HepG2 (cell line): ENCODE measurements around the gene PXMP2. TPM values are rescaled to one million over a fixed set of nuclear protein-coding genes. Genes with fewer than 3 reads are reported as not detected.

Source experiments
- CBX2 ChIP-seq, 2 experiments: fragments of 200-600 bp in 1 of 2; sonication (generic); formaldehyde crosslinking in 1 of 2; IDR thresholded peaks; 2 replicates each; pipeline versions ENCODE4 v1.7.0 to v1.8.1; 2018 to 2022; ENCODE audit warnings: low read depth in 2 of 2, low read length in 1 of 2, mild to moderate bottlenecking in 1 of 2, missing genetic modification reagents in 1 of 2
- CENPBD1 ChIP-seq: sonication (generic); formaldehyde crosslinking; IDR thresholded peaks from 2 replicates; pipeline ENCODE4 v1.8.0; 2022; ENCODE audit warnings: missing genetic modification reagents, low read depth, mild to moderate bottlenecking, borderline replicate concordance
- CENPX ChIP-seq: sonication (generic); formaldehyde crosslinking; IDR thresholded peaks from 2 replicates; pipeline ENCODE4 v1.9.0; 2021; ENCODE audit warnings: mild to moderate bottlenecking, missing genetic modification reagents, moderate library complexity
- FOXA1 ChIP-seq, 2 experiments: fragments of 450-650 bp in 1 of 2; sonication (generic) in 1 of 2; formaldehyde crosslinking in 1 of 2; IDR thresholded peaks; 2 replicates each; pipeline versions ENCODE4 v1.4.0 to v1.6.1; 2016 to 2020; ENCODE audit warnings: missing genetic modification reagents in 1 of 2
- JDP2 ChIP-seq: sonication (generic); formaldehyde crosslinking; IDR thresholded peaks from 2 replicates; pipeline ENCODE4 v1.8.1; 2022; ENCODE audit warnings: missing genetic modification reagents, borderline replicate concordance
- NPAS2 ChIP-seq: sonication (generic); formaldehyde crosslinking; IDR thresholded peaks from 2 replicates; pipeline ENCODE4 v1.8.0; 2022; ENCODE audit warnings: mild to moderate bottlenecking, missing genetic modification reagents, borderline replicate concordance
- POLR2A ChIP-seq, 2 experiments: IDR thresholded peaks; 2 replicates each; pipeline ENCODE4 v1.6.1; 2011; ENCODE audit warnings: low read depth in 2 of 2, low read length in 2 of 2, mild to moderate bottlenecking in 1 of 2, moderate library complexity in 1 of 2; ENCODE audit not compliant: insufficient read depth in 1 of 2
- SIX1 ChIP-seq: sonication (generic); formaldehyde crosslinking; IDR thresholded peaks from 2 replicates; pipeline ENCODE4 v1.4.0; 2020; ENCODE audit warnings: missing genetic modification reagents, borderline replicate concordance
- SMYD3 ChIP-seq: sonication (generic); formaldehyde crosslinking; IDR thresholded peaks from 2 replicates; pipeline ENCODE4 v1.8.1; 2023; ENCODE audit warnings: mild to moderate bottlenecking, missing genetic modification reagents
- ZNF329 ChIP-seq: sonication (generic); formaldehyde crosslinking; IDR thresholded peaks from 2 replicates; pipeline ENCODE4 v1.9.0; 2021; ENCODE audit warnings: low read depth, mild to moderate bottlenecking, missing genetic modification reagents
- ZNF335 ChIP-seq: sonication (generic); formaldehyde crosslinking; IDR thresholded peaks from 2 replicates; pipeline ENCODE4 v1.4.0; 2020; ENCODE audit warnings: missing genetic modification reagents
- ZNF484 ChIP-seq: sonication (generic); formaldehyde crosslinking; IDR thresholded peaks from 2 replicates; pipeline ENCODE4 v1.5.1; 2020; ENCODE audit warnings: mild to moderate bottlenecking, low read depth, missing genetic modification reagents, borderline replicate concordance
- ZNF569 ChIP-seq: sonication (generic); formaldehyde crosslinking; IDR thresholded peaks from 2 replicates; pipeline ENCODE4 v1.5.0; 2020; ENCODE audit warnings: mild to moderate bottlenecking, missing genetic modification reagents, moderate library complexity, borderline replicate concordance
- ZNF75D ChIP-seq: sonication (generic); formaldehyde crosslinking; IDR thresholded peaks from 2 replicates; pipeline ENCODE4 v1.8.1; 2023; ENCODE audit warnings: missing genetic modification reagents, mild to moderate bottlenecking, borderline replicate concordance
- ZSCAN30 ChIP-seq: sonication (generic); formaldehyde crosslinking; IDR thresholded peaks from 2 replicates; pipeline ENCODE4 v1.5.0; 2020; ENCODE audit warnings: mild to moderate bottlenecking, missing genetic modification reagents
- polyA plus RNA-seq, 8 experiments: library from polyadenylated mRNA; depleted of rRNA in 3 of 8; stranded (reverse) in 7 of 8; unstranded in 1 of 8; fragments of >200 nt; fragmentation: Illumina TruSeq in 4 of 8; extraction: Trizol in 4 of 8; gene quantifications; 2 replicates each; pipeline versions ENCODE4 v1.2.1 to v1.2.3, GENCODE V29; 2011 to 2016; ENCODE audit warnings: low read depth in 4 of 8, missing spikeins in 1 of 8, mixed read lengths in 1 of 8; ENCODE audit not compliant: insufficient read depth in 1 of 8
- total RNA-seq, 5 experiments: library from RNA; depleted of rRNA; stranded (reverse); fragments of >200 nt; fragmentation: Illumina TruSeq; extraction: Trizol; gene quantifications; 2 replicates each; pipeline ENCODE4 v1.2.3, GENCODE V29; 2016; ENCODE audit warnings: low read depth in 1 of 5
- TF ChIP-seq, protein P1 (sequence below): sonication (generic); formaldehyde crosslinking; IDR thresholded peaks from 2 replicates; pipeline ENCODE4 v1.4.0; 2020; ENCODE audit warnings: mild to moderate bottlenecking, missing genetic modification reagents, borderline replicate concordance
- TF ChIP-seq, protein P2 (sequence below): sonication (generic); formaldehyde crosslinking; IDR thresholded peaks from 2 replicates; pipeline ENCODE4 v1.8.1; 2023; ENCODE audit warnings: mild to moderate bottlenecking, inconsistent platforms, moderate library complexity, missing genetic modification reagents, borderline replicate concordance
- TF ChIP-seq, protein P3 (sequence below): sonication (generic); formaldehyde crosslinking; IDR thresholded peaks from 2 replicates; pipeline ENCODE4 v1.8.0; 2022; ENCODE audit warnings: mild to moderate bottlenecking, missing genetic modification reagents; ENCODE audit not compliant: insufficient replicate concordance
- TF ChIP-seq, protein P4 (sequence below): sonication (generic); formaldehyde crosslinking; IDR thresholded peaks from 2 replicates; pipeline ENCODE4 v1.4.0; 2020; ENCODE audit warnings: missing genetic modification reagents

The PXMP2 gene
- total and polyA plus RNA-seq, 2 of the 13 experiments (the other 11 are each of a cell fraction or from before 2014, with no cell fraction given): 25.5 to 42.9 TPM

DNA sequence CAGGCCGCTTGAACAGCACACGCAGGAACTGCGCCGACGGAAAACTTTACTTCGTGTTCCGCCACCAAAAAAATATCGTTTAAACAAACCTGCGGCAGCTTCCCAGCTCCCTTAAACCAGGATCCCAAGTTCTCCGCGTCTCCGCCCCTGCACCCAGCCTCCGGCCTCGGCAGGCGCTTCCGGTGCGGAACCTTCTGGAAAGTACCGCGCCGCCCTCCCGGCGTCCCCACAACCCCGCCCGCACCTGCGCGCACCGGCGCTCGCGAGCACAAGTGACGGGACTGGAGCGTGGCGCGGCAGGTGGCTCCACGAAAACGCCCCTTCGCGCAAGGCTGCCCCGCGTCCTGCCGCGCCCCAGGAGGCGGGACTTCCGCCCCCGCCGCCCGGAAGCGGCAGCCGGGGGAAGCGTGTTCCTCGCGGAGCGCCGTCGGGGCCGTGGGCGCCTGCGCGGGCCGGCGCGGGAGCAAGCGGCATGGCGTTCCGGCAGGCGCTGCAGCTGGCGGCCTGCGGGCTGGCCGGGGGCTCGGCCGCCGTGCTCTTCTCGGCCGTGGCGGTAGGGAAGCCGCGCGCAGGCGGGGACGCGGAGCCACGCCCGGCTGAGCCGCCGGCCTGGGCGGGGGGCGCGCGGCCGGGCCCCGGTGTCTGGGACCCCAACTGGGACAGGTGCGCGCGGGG lies 23.2 kb downstream of the PXMP2 start, which contains the start of gene PGAM5 (continued):
- TF ChIP-seq, protein P1, sequence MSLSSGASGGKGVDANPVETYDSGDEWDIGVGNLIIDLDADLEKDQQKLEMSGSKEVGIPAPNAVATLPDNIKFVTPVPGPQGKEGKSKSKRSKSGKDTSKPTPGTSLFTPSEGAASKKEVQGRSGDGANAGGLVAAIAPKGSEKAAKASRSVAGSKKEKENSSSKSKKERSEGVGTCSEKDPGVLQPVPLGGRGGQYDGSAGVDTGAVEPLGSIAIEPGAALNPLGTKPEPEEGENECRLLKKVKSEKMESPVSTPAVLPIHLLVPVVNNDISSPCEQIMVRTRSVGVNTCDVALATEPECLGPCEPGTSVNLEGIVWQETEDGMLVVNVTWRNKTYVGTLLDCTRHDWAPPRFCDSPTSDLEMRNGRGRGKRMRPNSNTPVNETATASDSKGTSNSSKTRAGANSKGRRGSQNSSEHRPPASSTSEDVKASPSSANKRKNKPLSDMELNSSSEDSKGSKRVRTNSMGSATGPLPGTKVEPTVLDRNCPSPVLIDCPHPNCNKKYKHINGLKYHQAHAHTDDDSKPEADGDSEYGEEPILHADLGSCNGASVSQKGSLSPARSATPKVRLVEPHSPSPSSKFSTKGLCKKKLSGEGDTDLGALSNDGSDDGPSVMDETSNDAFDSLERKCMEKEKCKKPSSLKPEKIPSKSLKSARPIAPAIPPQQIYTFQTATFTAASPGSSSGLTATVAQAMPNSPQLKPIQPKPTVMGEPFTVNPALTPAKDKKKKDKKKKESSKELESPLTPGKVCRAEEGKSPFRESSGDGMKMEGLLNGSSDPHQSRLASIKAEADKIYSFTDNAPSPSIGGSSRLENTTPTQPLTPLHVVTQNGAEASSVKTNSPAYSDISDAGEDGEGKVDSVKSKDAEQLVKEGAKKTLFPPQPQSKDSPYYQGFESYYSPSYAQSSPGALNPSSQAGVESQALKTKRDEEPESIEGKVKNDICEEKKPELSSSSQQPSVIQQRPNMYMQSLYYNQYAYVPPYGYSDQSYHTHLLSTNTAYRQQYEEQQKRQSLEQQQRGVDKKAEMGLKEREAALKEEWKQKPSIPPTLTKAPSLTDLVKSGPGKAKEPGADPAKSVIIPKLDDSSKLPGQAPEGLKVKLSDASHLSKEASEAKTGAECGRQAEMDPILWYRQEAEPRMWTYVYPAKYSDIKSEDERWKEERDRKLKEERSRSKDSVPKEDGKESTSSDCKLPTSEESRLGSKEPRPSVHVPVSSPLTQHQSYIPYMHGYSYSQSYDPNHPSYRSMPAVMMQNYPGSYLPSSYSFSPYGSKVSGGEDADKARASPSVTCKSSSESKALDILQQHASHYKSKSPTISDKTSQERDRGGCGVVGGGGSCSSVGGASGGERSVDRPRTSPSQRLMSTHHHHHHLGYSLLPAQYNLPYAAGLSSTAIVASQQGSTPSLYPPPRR: no peak
- TF ChIP-seq ZNF329 (CRISPR knock-in tag) (peak; percentile 73; the same call in 1 of the 2 replicates), FOXA1 (IDR thresholded peaks at IDR 0.05) (no peak), FOXA1 (CRISPR knock-in tag; IDR thresholded peaks at IDR 0.05) (peak; percentile 38; the same call in 1 of the 2 replicates), ZNF335 (CRISPR knock-in tag) (peak; percentile 74), ZNF569 (CRISPR knock-in tag) (no peak), CENPX (CRISPR knock-in tag) (no peak), JDP2 (CRISPR knock-in tag) (peak; percentile 61; the same call in 1 of the 2 replicates), SMYD3 (CRISPR knock-in tag) (peak; percentile 64; the same call in 1 of the 2 replicates), NPAS2 (CRISPR knock-in tag) (no peak), ZNF484 (no peak), CBX2 (IDR thresholded peaks at IDR 0.05; ENCODE audit: low read depth, low read length) (no peak), CBX2 (CRISPR knock-in tag; IDR thresholded peaks at IDR 0.05; ENCODE audit: low read depth) (no peak), ZSCAN30 (CRISPR knock-in tag) (no peak), ZNF75D (no peak), POLR2A (IDR thresholded peaks at IDR 0.05; ENCODE audit: insufficient read depth in 1 of 2, low read depth in 2 of 2, low read length in 2 of 2) (peak; percentile 58 to 87; a peak in 3 of 4 replicates), SIX1 (CRISPR knock-in tag) (0 out of 2 replicates have a peak, but pooled peaks have one; percentile 32), CENPBD1 (no peak; the same call in 1 of the 2 replicates)
- TF ChIP-seq, protein P2, sequence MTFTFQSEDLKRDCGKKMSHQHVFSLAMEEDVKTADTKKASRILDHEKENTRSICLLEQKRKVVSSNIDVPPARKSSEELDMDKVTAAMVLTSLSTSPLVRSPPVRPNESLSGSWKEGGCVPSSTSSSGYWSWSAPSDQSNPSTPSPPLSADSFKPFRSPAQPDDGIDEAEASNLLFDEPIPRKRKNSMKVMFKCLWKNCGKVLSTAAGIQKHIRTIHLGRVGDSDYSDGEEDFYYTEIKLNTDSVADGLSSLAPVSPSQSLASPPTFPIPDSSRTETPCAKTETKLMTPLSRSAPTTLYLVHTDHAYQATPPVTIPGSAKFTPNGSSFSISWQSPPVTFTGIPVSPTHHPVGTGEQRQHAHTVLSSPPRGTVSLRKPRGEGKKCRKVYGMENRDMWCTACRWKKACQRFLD: peak; percentile 68
- TF ChIP-seq, protein P3, sequence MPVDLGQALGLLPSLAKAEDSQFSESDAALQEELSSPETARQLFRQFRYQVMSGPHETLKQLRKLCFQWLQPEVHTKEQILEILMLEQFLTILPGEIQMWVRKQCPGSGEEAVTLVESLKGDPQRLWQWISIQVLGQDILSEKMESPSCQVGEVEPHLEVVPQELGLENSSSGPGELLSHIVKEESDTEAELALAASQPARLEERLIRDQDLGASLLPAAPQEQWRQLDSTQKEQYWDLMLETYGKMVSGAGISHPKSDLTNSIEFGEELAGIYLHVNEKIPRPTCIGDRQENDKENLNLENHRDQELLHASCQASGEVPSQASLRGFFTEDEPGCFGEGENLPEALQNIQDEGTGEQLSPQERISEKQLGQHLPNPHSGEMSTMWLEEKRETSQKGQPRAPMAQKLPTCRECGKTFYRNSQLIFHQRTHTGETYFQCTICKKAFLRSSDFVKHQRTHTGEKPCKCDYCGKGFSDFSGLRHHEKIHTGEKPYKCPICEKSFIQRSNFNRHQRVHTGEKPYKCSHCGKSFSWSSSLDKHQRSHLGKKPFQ (CRISPR knock-in tag): peak; percentile 43
- TF ChIP-seq, protein P4, sequence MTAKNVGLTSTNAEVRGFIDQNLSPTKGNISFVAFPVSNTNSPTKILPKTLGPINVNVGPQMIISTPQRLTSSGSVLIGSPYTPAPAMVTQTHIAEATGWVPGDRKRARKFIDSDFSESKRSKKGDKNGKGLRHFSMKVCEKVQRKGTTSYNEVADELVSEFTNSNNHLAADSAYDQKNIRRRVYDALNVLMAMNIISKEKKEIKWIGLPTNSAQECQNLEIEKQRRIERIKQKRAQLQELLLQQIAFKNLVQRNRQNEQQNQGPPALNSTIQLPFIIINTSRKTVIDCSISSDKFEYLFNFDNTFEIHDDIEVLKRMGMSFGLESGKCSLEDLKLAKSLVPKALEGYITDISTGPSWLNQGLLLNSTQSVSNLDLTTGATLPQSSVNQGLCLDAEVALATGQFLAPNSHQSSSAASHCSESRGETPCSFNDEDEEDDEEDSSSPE (CRISPR knock-in tag): peak; percentile 88
